Pancreas (tissue), 10 donors: ENCODE measurements around the gene SIT1. TPM values are rescaled to one million over a fixed set of nuclear protein-coding genes. Genes with fewer than 3 reads are reported as not detected.
A peak's percentile ranks its signal among the peaks of the same experiment; 100 is the strongest.

Experiments
- ATAC-seq, 4 donors: fragments of 200-7000 bp; cut with Tn5 transposase; one replicate each; pipeline versions ENCODE4 v1.8.0 to v1.9.1; 2020; ENCODE audit warnings: mild to moderate bottlenecking in 4 of 4, moderate library complexity in 4 of 4
- DNase-seq, 6 donors: peaks; one replicate each; pipeline ENCODE4 v3.0.0-alpha.2; 2020
- FAIRE-seq: peaks from 2 replicates; lab custom pipeline; 2012; peaks lifted over from hg19 to GRCh38; lab: Jason Lieb, UNC
- H3K27ac ChIP-seq, 4 donors: fragments of 200-600 bp; sonication (generic); 1 replicate in 3 of 4; 2 replicates in 1 of 4; pipeline versions ENCODE4 v1.5.0 to v1.8.0; 2020
- H3K27me3 ChIP-seq, 4 donors: fragments of 200-600 bp; one replicate each; pipeline ENCODE4 v1.8.0; 2021
- H3K36me3 ChIP-seq, 3 donors: fragments of 200-600 bp; sonication (generic) in 1 of 3; one replicate each; pipeline versions ENCODE4 v1.5.0 to v1.8.0; 2020 to 2021
- H3K4me1 ChIP-seq, 3 donors: fragments of 200-600 bp; one replicate each; pipeline ENCODE4 v1.8.0; 2021
- H3K4me3 ChIP-seq, 4 donors: fragments of 200-600 bp; sonication (generic) in 2 of 4; one replicate each; pipeline versions ENCODE4 v1.5.0 to v1.8.0; 2020 to 2021
- H3K9me3 ChIP-seq, 4 donors: fragments of 200-600 bp; one replicate each; pipeline ENCODE4 v1.8.0; 2021
- CTCF ChIP-seq, 4 donors: fragments of 200-600 bp; sonication (generic) in 3 of 4; IDR thresholded peaks; one replicate each; pipeline versions ENCODE4 v1.5.0 to v1.8.0; 2021; ENCODE audit warnings: antibody characterized with exemption in 4 of 4
- WGBS, 2 donors: extraction: QIAGEN DNeasy Blood & Tissue Kit; methylation state at CpG; one replicate each; pipeline ENCODE4 v1.1.7; 2013; 5-methylcytosine and 5-hydroxymethylcytosine counted together
- intact Hi-C, 3 donors: fragments of 100-400 bp; cut with DNase I; formaldehyde crosslinking; loops; one replicate each; pipeline versions ENCODE4 v1.11.1 to v1.14.2; 2022
- polyA plus RNA-seq, 2 donors: library from polyadenylated mRNA; stranded (reverse); fragments of 200-250 nt; gene quantifications; one replicate each; pipeline ENCODE4 v1.2.3, GENCODE V29; 2013
- total RNA-seq, 6 donors: library from RNA; stranded (reverse); fragmentation: NEBNext Ultra II Directional in 4 of 6; extraction: Animal tissue kit (Norgen Biotek cat#: 25700) in 4 of 6; gene quantifications; one replicate each; pipeline versions ENCODE4 v1.2.1 to v1.2.4, GENCODE V29; 2021 to 2023
- donor health status: healthy with polysubstance abuse.
- donor health status: DM: no; HTN: no; CAD: no; lungs with moderate emphysema.
- donor health status: DM: no; HTN: no; CAD: no.
- donor health status: control.
- donor health status: control.
- donor health status: Bipolar disorder and iron deficiency.
- donor health status: DM: yes; HTN: yes; CAD: no.
- donor health status: DM: no; HTN: no; CAD: no.
- donor health status: DM: no; HTN: no; CAD: no.
- donor health status: DM: yes; HTN: yes; CAD: no.

Gene SIT1
- total and polyA plus RNA-seq, 8 donors = 0.25 to 0.59 (median 0.43) TPM; not detected in 2

- H3K27me3 ChIP-seq = no peaks in the 10 kb centered on the region
- no peaks in the 10 kb centered on the region for H3K9me3 ChIP-seq
- whole genome bisulfite sequencing, 2 donors = 0 to 1% methylated on average over 48 to 61 of the region's 61 CpGs
- DNase-seq (peak; percentile 56 to 79 (median 72)), ATAC-seq (peak; percentile 52 to 79 (median 76)), FAIRE-seq (no peak)
- peaks cover 0 to 8% (median 4%) of the 10 kb centered on the region in 3 donors for H3K4me1 ChIP-seq
- intact Hi-C loops = no loop called here
- H3K4me3 ChIP-seq = peak overlapping the region; percentile 30 to 66 (median 58)
- H3K36me3 ChIP-seq = no peaks in the 10 kb centered on the region
- TF ChIP-seq CTCF (IDR thresholded peaks at IDR 0.05) = no peak
- H3K27ac ChIP-seq = peak overlapping the region; percentile 51 to 73 (median 60)
These were observed 40.0 kb upstream of the SIT1 start for GRCh38 chr9:35690614-35691333.

- FAIRE-seq = no peak
- WGBS, 2 donors = 5 to 9% methylated on average over 21 of the region's 21 CpGs
- Histone ChIP-seq H3K27ac (peak overlapping the region; percentile 51 to 73 (median 60)), H3K27me3 (no peaks in the 10 kb centered on the region), H3K4me1 (peaks cover 0 to 4% (median 4%) of the 10 kb centered on the region in 3 donors), H3K4me3 (peak overlapping the region; percentile 30 to 66 (median 58)), H3K36me3 (no peaks in the 10 kb centered on the region), H3K9me3 (no peaks in the 10 kb centered on the region)
- TF ChIP-seq CTCF (IDR thresholded peaks at IDR 0.05) = no peak
- no peak for ATAC-seq
- intact Hi-C loops = no loop called here
- DNase-seq = no peak
These were observed 39.5 kb upstream of the SIT1 start for GRCh38 chr9:35690294-35690613.

GRCh38 chr9:35689542-35690293 is 39.0 kb upstream of the SIT1 start, which contains the start of gene TPM2:
Gene TPM2, minus strand, starts transcription at chr9:35689925. Its CDS starts 108 bp downstream, at chr9:35689817.
- no peaks in the 10 kb centered on the region for H3K27me3 ChIP-seq
- H3K9me3 ChIP-seq = no peaks in the 10 kb centered on the region
- peak within 1 kb of the TSS; percentile 30 to 66 (median 58) for H3K4me3 ChIP-seq
- peak in 3 of 4 donors; percentile 13 to 23 (median 22) for ATAC-seq
- no peak for FAIRE-seq
- intact Hi-C loops = no loop called here
- DNase-seq = peak in 3 of 6 donors; percentile 17 to 75 (median 65)
- 56 to 62% methylated on average over 53 to 61 of the region's 61 CpGs for whole genome bisulfite sequencing, 2 donors
- peaks cover 0 to 4% (median 4%) of the 10 kb centered on the region in 3 donors for H3K4me1 ChIP-seq
- H3K36me3 ChIP-seq = no peaks in the 10 kb centered on the region
- H3K27ac ChIP-seq = peak within 1 kb of the TSS; percentile 51 to 73 (median 60)
- no peak for TF ChIP-seq CTCF (IDR thresholded peaks at IDR 0.05)

GRCh38 chr9:35688558-35689541 is 38.1 kb upstream of the SIT1 start:
- ATAC-seq = no peak
- no peak for TF ChIP-seq CTCF (IDR thresholded peaks at IDR 0.05)
- Histone ChIP-seq H3K9me3 (no peaks in the 10 kb centered on the region), H3K36me3 (no peaks in the 10 kb centered on the region), H3K27me3 (no peaks in the 10 kb centered on the region), H3K4me3 (peak overlapping the region in 2 of 4 donors; percentile 54 to 63), H3K4me1 (peaks cover 0 to 4% (median 4%) of the 10 kb centered on the region in 3 donors), H3K27ac (no peak overlapping the region)
- 84 to 90% methylated on average over 12 of the region's 12 CpGs for WGBS, 2 donors
- no peak for FAIRE-seq
- intact Hi-C loops = no loop called here
- peak in 1 of 6 donors; percentile 20 for DNase-seq
